ENCODE measurements around the gene FOXF1. TPM values are rescaled to one million over a fixed set of nuclear protein-coding genes. Genes with fewer than 3 reads are reported as not detected.

Gene FOXF1
- total RNA-seq, 1 experiment from 2014 or later, result not detected

- H3K27me3 Mint-ChIP-seq (ENCODE audit: unreplicated experiment), result no peaks in the 10 kb centered on the region
- intact Hi-C loops (cut with micrococcal nuclease; ENCODE audit: unreplicated experiment), result no loop called here
- H3K27ac Mint-ChIP-seq (ENCODE audit: unreplicated experiment), result no peak overlapping the region
- DNase-seq, result no peak
- no peak overlapping the region for H3K4me3 Mint-ChIP-seq (ENCODE audit: low read depth, unreplicated experiment)
- no peaks in the 10 kb centered on the region for H3K4me1 Mint-ChIP-seq (ENCODE audit: low read depth, unreplicated experiment)
- peaks cover 5% of the 10 kb centered on the region for H3K9me3 Mint-ChIP-seq (ENCODE audit: low read depth, unreplicated experiment)
- CTCF ChIA-PET, result no interaction called here
- BruUV-seq (replicated peaks), result no TSS peak
- H3K36me3 Mint-ChIP-seq (ENCODE audit: insufficient read depth, unreplicated experiment), result peaks cover 22% of the 10 kb centered on the region
- TF ChIP-seq, protein P1, sequence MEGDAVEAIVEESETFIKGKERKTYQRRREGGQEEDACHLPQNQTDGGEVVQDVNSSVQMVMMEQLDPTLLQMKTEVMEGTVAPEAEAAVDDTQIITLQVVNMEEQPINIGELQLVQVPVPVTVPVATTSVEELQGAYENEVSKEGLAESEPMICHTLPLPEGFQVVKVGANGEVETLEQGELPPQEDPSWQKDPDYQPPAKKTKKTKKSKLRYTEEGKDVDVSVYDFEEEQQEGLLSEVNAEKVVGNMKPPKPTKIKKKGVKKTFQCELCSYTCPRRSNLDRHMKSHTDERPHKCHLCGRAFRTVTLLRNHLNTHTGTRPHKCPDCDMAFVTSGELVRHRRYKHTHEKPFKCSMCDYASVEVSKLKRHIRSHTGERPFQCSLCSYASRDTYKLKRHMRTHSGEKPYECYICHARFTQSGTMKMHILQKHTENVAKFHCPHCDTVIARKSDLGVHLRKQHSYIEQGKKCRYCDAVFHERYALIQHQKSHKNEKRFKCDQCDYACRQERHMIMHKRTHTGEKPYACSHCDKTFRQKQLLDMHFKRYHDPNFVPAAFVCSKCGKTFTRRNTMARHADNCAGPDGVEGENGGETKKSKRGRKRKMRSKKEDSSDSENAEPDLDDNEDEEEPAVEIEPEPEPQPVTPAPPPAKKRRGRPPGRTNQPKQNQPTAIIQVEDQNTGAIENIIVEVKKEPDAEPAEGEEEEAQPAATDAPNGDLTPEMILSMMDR (IDR thresholded peaks at IDR 0.05; ENCODE audit: unreplicated experiment), result no peak
These were observed 22.1 kb downstream of the FOXF1 start for GRCh38 chr16:86532526-86532815.

- intact Hi-C loops (cut with micrococcal nuclease; ENCODE audit: unreplicated experiment), result no loop called here
- Mint-ChIP-seq H3K4me1 (ENCODE audit: low read depth, unreplicated experiment) (no peaks in the 10 kb centered on the region), H3K27ac (ENCODE audit: unreplicated experiment) (no peak overlapping the region), H3K4me3 (ENCODE audit: low read depth, unreplicated experiment) (no peak overlapping the region), H3K36me3 (ENCODE audit: insufficient read depth, unreplicated experiment) (peaks cover 21% of the 10 kb centered on the region), H3K9me3 (ENCODE audit: low read depth, unreplicated experiment) (peaks cover 2% of the 10 kb centered on the region), H3K27me3 (ENCODE audit: unreplicated experiment) (no peaks in the 10 kb centered on the region)
- no TSS peak for BruUV-seq (replicated peaks)
- DNase-seq, result no peak
- TF ChIP-seq, protein P1 (IDR thresholded peaks at IDR 0.05; ENCODE audit: unreplicated experiment), result no peak
- CTCF ChIA-PET, result no interaction called here
These were observed 22.7 kb downstream of the FOXF1 start for GRCh38 chr16:86533076-86533475.

- intact Hi-C loops (cut with micrococcal nuclease; ENCODE audit: unreplicated experiment), result no loop called here
- TF ChIP-seq, protein P1 (IDR thresholded peaks at IDR 0.05; ENCODE audit: unreplicated experiment), result no peak
- Mint-ChIP-seq H3K4me1 (ENCODE audit: low read depth, unreplicated experiment) (no peaks in the 10 kb centered on the region), H3K9me3 (ENCODE audit: low read depth, unreplicated experiment) (peaks cover 2% of the 10 kb centered on the region), H3K27ac (ENCODE audit: unreplicated experiment) (no peak overlapping the region), H3K36me3 (ENCODE audit: insufficient read depth, unreplicated experiment) (peaks cover 18% of the 10 kb centered on the region), H3K27me3 (ENCODE audit: unreplicated experiment) (no peaks in the 10 kb centered on the region), H3K4me3 (ENCODE audit: low read depth, unreplicated experiment) (no peak overlapping the region)
- CTCF ChIA-PET, result interaction anchor here (0.6 kb wide), 1 partner anchor 542 kb away, joined by 4 read pairs; no protein-coding TSS in a partner anchor
- DNase-seq, result no peak
- BruUV-seq (replicated peaks), result no TSS peak
These were observed 23.5 kb downstream of the FOXF1 start for GRCh38 chr16:86533767-86534351.

- CTCF ChIA-PET, result no interaction called here
- peaks cover under 1% of the 10 kb centered on the region for H3K9me3 Mint-ChIP-seq (ENCODE audit: low read depth, unreplicated experiment)
- H3K27ac Mint-ChIP-seq (ENCODE audit: unreplicated experiment), result no peak overlapping the region
- H3K27me3 Mint-ChIP-seq (ENCODE audit: unreplicated experiment), result no peaks in the 10 kb centered on the region
- DNase-seq, result no peak
- no peak overlapping the region for H3K4me3 Mint-ChIP-seq (ENCODE audit: low read depth, unreplicated experiment)
- peaks cover 15% of the 10 kb centered on the region for H3K36me3 Mint-ChIP-seq (ENCODE audit: insufficient read depth, unreplicated experiment)
- TF ChIP-seq, protein P1 (IDR thresholded peaks at IDR 0.05; ENCODE audit: unreplicated experiment), result no peak
- no peaks in the 10 kb centered on the region for H3K4me1 Mint-ChIP-seq (ENCODE audit: low read depth, unreplicated experiment)
- intact Hi-C loops (cut with micrococcal nuclease; ENCODE audit: unreplicated experiment), result no loop called here
- no TSS peak for BruUV-seq (replicated peaks)
These were observed 24.7 kb downstream of the FOXF1 start for GRCh38 chr16:86534779-86535615.
